NOMO-1 treated with DMSO at 0.1 percent for 48 hours (cell line): ENCODE data around the gene SDF4.

Experiments
- DNase-seq: peaks from one replicate; lab custom pipeline; 2025; ENCODE audit not compliant: unreplicated experiment; lab: John Stamatoyannopoulos, UW

Gene SDF4

DNA sequence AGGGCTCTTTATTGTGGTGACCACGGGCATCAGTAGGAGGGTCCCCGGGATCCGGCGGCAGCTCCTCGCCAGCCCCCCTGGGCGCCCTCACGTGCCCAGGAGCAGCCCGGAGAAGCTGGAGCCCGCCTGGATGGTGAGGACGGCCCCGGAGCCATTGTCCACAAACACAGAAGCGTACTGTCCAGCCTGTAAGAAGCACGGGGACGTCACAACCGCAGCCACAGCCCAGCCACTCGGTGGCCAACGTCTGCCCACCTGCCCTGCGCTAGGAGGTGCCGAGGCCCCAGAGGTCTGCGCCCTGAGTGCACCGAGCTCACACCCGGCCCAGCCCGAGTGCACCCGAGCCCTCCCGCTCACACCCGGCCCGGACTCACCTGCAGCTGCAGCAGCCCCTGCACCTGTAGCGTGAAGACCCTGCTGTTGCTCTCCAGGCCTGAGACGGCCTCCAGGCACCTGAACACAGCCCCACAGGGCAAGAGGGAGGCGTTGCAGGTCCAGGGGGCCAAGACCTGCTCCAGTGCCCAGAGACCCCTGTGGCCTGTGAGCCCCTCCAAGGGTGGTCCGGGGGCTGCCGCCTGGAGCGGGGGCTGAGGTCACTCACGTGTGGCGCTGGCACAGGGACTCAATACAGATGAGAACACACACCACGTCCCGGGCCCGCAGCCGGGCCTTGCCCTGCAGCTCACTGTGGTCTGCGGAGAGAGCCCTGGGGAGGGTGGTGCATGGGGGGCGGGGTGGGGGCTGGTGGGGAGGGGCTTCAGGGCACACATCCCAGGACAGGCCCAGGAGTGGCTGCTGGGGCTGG lies 10.9 kb upstream of the SDF4 start:
- no peak for DNase-seq

DNA sequence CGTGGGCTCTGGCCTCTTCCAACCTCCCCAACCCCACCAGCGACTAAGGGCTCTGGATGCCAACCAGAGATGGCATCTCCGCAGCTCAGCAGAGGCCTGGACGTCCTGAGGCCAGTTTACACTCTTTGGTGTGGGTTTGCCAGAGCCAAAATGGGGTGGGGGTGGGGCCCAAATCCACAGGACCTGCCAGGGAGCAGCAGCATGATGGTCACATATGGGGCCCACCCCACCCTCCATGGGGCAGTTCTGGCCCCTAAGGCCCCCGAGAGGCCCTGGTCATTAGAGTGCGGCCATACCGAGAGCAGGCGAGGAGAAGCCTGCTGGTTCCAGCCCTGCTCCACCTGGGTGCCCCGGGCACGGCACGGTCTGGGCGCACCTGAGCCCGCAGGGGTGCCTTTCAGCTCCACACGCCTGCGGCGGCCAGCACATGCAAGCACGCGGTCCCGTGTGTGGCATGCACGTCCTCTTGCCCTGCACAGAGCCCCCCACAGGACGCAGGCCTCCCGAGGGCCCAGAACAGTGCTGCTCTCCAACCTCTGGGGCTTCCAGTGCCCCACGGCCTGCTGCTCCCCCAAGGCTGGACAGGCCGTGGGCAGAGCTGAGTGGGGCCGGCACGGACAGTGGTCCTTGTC lies 9.9 kb upstream of the SDF4 start:
- no peak for DNase-seq

DNA sequence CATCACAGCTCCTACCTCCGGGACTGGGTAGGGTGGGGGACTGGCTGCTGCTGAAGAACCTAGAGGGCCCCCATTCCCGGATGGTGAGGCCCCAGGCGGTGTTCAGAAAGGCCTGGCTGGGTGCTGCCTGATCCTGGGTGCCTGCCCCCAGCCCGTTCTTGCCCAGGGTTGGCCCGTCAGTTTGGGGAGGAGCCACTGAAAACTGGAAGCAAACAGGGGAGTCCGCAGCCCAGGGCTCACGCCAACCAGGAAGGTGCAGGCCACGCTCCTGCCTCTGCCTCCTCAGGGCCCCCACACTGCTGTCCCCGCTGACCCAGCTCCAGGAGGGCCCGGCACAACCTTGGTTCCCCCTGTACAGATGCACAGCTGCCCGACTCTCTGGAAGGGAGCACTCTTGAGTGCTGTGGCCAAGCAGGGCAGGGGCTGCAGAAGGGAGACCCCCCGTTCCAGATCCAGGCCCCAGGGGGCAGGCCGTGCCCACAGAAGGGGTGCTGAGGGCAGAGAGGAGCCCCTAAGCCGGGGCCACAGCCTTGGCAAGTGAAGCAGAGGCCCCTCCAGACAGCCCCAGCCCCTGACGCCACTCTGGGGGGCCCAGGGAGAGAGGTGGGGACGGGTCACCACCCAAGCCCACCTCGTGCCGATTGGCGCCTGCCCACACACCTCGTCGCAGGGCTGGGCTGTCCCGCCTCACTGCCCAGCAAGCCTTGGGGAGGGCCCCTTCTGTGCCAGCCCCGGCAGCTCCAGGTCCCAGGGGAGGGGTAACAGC lies 9.2 kb upstream of the SDF4 start:
- no peak for DNase-seq

DNA sequence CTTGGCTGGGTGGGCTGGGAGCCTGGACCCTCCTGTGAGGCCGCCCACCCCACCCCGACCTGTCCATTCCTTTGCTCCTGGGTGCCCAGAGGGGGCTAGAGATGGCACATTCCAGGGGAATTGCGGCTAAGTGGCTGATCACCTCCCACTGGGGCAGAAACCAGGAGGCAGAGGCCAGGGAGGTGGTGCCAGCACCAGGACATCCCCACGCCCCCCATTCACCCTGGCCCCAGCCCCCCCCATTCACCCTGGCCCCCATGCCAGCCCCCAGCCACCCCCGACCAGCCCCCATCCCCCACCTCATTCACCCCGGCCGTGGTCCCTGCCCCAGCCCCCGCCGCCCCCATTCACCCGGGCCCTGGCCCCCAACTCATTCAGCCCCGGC lies 8.5 kb upstream of the SDF4 start:
- DNase-seq = no peak

DNA sequence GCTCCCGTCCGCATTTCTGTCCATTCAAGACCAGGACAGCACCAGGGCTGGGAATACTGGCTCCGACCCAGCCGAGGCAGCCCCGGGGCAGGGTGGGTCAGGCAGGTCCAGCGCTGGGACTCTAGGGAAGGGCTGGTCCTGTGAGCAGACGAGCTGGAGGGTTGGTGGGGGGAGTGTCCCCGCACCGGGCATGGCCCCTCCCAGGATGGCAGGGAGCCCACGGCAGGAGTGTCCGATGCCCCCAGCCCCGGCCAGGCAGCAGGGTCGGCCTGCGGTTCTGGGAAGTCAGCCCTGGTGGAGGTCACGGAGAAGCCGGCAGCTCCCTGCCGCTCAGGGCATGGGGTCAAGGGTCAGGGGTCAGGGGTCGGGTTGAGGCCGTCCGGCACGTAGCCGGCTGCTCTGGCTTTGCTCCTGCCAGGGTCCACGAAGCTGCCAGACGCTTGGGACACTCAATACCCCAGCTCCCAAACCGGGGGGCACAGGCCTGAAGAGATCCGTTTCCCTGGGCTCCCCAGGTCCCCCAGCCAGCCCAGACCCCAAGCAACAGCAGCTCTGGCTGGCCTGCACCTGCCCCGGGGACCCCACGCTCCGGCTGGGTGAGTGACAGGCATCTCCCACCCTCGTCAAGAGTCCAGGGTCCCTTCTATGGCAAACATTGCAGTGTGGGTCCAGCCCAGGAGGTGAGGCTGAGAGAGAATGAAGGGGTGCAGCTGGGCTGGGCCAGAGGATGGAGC lies 8.0 kb upstream of the SDF4 start:
- no peak for DNase-seq

DNA sequence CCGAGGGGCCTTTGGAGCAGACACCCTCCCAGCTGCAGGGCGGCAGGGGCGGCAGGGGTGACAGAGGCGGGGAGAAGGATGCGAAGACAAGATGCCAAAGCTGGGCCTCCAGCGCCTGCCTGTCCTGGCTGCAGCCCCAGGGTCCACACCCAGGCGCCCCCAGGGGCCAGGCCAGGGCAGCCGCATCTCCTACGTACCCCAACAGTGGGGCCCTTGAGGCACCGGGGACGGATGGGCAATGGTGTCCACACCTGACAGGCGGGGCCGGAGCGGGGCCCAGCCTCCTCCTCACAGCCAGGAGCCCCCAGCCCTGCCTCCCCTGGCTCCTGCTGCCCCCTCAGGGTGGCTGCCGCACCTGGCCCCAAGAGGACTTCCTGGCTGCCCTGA lies 7.4 kb upstream of the SDF4 start:
- no peak for DNase-seq

DNA sequence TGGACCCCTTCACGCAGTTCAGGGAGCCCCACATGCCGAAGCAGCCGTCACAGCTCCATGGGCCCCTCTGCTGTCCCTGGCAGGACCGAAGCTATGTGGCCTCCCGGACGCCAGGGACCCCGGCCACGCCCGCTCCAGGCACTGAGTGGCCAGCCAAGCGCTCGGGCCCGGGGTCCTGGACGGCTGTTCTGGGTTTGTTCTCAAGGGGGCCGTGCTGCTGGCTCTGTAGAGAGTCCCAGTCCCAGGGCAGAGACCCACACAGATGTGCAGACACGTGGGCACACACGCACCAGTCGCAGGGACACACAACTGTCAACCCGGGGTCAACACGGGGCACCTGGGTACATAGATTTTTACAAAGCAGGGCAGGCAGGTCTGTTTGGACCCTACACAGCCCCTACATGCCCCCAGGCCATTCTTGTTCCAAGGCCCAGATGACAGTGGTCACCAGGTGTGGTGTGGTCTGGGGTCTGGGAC lies 6.9 kb upstream of the SDF4 start:
- DNase-seq = no peak

DNA sequence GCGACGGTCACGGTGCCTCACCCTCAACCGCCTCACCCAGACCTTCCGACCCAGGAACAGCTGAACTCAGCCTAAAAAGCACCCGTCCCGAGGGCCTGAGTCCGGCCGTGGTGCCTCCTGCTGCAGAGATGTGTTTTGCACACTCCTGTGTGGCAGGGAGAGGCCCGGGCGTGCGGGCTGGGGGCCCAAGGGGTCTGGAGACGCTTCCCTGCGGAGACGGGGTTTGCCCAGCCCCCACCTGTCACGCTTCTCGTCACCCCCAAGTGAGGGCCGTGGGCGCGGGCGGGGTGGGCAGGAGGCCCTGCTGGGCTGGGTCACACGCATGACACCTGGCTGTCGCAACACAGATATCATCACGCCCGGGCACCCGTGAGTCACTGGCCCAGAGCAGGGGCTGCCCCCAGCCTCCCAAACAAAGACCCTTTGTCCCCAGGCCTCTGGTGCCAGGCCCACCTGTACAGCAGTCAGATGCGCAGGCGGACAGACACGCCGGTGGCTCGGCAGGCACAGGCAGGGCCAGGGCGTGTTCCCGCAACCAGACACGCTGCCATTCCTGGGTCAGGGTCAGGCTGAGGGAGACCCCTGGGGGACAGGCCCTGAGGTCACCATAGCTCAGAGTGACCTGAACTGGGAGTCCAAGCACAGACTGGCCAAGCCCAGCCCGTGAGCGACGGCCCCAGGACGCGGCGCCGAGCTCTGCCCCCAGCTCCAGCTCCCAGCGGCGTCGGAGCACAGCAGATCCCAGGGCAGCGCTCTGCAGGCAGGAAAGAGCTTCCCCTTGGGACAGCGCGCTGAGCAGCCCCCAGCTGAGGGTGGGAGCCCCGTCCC lies 6.3 kb upstream of the SDF4 start:
- DNase-seq = no peak

DNA sequence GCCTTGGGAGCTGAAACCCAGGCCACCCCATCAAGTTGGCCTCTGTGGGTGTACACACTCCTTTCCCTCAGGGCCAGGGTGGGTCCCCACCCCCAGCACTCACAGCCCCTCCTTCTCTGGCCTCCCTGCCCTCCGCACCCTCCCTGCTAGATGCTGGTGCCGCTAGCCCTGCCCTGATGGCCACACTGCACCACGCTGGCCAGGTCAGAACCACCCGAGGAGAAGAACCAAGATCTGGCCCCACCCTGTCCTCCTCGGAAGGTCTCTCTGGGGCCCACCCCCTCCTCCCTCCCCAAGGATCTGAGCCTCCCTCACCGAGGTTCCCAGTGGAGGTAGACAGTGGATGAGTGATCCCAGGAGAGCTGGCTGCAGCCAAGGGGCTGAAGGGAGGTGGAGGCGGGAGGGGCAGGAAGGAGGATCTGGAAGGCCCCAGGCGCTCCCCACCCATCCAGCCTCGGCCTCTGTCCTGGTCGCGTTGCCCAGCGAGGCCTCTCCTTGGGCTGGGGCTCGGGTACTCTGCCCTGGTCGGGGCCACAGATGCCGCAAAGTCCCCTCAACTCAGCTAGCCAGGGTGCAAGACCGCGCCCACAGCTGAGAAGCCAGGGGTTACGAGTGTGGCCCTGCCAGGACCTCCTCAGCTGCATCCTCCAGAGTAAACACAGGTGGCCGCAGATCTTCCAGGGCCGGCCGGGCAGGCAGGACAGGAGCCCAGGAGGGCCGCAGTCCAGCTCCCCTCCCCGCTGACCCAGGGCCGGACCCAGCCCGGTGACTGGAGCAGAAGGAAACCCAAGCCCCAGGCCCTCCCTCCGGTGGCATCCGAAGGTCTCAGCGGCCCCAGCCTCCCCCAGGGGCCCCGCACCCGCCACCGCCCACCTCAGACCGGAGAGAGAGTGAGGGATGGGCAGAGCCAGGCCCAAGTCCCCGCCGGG lies 5.4 kb upstream of the SDF4 start:
- no peak for DNase-seq

DNA sequence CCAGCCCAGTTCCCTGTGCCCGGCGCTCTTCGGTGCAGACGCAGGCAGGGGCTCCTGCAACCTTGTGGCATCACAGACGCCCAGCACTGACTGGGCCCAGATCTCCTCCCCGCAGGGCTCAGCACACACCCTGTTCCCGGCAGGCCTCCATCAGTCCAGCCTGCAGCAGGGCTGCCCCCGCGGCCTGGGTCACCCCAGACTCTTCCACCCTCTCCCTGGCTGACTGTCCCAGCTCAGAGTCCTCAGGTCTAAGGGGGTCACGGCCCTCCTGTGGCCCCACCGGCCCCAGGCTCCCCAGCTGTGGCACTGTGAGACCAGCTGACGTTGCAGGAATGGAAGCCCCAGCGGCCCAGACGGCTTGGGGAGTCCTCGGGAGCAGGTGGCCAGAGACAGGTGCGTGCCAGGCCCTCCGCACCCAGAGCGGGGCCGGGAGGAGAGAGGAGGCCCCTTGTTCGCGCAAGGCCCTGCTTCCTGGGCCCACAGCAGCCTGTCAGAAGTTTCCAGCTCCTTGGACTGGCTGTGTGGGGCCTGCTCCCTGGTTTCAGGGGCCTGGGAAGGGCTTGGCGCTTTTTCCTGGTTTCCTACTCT lies 4.5 kb upstream of the SDF4 start:
- DNase-seq = no peak

DNA sequence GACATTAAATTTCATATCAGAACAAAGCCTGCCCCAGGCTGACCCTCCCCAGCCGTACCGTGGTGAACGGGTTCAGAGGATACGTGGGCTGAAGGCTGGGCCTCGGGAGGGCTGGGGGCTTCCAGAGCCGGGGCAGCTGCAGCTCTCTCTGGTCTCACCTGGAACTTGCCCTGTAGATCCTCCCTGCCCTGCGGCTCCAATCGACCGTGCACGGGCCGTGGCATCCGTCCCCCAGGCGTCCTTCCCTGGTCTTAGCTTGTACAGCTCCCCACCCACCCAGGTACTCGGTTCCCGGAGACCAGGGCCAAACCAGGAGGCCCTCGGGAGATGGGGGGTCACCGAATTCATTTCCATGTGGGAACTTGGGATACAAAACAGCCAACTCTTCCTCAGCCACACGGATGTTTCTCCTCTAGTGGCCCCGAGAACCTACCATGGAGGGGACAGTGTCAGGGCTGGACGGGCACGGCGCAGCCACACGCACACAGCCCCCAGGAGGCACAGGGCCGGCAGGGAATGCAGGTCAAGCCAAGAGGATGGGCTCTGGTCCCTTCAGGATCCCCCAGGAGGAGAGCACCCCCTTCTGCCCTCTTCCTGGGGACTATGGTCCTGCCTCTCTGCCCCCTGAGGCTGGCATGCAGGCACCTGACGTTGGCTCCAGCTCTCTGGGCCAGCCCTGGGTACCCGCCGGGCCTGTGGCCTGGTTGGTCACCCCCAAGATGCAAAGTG lies 3.4 kb upstream of the SDF4 start:
- DNase-seq = no peak

DNA sequence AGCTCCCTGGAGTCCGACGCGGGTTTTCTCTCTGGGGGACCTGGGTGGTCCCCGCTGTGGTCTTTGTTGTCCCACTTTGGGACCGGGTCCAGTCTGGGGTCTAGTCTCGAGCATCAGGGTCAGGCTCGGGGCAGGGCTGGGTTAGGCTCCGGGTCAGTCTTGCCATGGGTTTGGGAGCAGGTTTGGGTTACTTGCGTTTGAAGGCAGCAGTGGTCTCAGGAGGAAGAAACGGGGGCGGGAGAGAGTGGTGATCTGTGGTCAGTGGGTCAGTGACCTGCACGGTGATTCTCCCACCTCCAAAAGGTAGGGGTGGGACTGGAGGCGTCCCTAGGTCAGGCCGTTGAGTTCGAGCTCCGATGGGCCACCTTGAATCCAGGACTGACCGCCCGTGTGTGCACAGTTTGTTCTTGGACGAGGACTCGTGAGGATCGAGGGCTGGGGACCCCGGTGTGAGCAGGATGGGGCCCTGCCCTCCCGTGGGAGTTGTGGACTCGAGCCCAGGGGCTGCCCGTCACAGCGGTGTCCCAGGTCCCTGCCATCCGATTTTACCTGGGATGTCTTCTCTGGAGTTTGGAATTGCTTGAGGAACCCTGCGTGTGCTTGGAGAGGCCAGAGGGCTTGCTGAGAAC lies 2.5 kb upstream of the SDF4 start:
- DNase-seq = no peak

DNA sequence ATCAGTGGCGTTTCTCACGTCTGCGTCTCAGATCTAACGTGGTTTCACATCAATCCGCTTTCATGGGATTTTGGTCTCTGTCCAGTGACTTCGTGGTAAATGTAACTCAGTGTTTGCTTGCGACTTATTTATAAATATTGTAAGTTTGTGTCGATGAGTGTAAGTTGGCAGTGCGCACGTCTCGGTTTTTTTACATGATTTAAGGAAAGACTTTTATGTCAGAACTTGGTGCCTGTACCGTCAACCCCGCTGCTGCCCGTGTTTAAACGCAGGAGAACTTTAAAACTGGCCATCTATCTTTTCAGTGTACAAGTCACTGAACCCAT lies 1.7 kb upstream of the SDF4 start:
- no peak for DNase-seq

DNA sequence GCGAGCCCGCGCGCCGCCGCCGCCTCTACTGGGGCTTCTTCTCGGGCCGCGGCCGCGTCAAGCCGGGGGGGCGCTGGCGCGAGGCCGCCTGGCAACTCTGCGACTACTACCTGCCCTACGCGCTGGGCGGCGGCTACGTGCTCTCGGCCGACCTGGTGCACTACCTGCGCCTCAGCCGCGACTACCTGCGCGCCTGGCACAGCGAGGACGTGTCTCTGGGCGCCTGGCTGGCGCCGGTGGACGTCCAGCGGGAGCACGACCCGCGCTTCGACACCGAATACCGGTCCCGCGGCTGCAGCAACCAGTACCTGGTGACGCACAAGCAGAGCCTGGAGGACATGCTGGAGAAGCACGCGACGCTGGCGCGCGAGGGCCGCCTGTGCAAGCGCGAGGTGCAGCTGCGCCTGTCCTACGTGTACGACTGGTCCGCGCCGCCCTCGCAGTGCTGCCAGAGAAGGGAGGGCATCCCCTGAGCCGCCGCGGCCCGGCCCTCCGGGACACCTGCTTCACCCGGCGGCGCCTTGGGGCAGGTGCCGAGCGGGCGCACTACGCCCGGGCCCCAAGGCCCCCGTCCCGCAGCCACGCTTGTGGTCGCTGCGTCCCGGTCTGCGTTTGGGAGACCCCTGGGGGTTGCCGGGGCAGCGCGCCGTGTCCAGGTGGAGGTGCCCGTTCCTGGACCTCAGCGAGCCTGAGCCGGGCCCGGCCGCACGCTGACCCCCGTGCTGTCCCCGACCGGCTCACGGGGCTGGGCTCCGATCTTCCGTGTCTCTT lies 1.2 kb upstream of the SDF4 start:
- no peak for DNase-seq

DNA sequence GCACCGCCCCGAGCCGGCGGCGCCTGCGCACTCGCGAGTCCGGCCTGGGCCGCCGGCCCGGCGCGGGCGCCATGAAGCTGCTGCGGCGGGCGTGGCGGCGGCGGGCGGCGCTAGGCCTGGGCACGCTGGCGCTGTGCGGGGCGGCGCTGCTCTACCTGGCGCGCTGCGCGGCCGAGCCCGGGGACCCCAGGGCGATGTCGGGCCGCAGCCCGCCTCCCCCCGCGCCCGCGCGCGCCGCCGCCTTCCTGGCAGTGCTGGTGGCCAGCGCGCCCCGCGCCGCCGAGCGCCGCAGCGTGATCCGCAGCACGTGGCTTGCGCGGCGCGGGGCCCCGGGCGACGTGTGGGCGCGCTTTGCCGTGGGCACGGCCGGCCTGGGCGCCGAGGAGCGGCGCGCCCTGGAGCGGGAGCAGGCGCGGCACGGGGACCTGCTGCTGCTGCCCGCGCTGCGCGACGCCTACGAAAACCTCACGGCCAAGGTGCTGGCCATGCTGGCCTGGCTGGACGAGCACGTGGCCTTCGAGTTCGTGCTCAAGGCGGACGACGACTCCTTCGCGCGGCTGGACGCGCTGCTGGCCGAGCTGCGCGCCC lies 501 bp upstream of the SDF4 start, which contains the start of gene B3GALT6:
B3GALT6 (plus strand) TSS at position 30 of the 588 bp plus-strand sequence; CDS start at position 72, 42 bp downstream.
- no peak for DNase-seq

DNA sequence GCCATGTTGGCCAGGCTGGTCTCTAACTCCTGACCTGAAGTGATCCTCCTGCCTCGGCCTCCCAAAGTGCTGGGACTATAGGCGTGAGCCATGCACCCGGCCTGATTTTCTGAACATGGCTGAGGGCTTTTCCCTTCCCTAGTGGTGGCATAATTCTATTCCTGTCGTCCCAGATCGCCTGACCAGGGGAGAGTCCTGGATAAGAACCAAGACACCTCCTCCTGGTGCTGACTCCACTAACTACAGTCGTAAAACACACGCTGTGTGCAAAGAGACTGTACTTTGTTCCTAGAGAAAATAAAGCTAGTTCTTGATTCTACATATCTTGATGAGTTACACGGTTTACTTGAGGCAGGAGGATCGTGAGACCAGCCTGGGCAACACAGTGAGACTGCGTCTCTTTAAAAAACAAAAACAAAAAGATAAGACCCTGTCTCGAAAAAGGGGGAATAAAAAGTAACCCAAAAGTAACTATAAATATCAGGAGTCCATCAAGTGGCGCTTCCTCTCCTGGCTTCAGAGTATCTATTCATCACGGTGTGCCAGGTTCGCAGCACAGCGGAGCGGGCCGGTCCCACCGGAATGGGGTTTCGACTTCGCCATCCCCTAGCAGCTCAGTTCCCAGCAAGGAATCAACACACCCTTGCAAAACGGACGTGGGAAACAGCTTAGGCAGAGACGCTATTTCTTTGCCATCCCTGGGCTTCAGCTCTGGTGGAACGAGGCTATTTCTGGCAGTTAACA lies 973 bp downstream of the SDF4 start:
- DNase-seq = peak; percentile 26
